ENCODE results near the gene PRR12.

The PRR12 gene

DNA sequence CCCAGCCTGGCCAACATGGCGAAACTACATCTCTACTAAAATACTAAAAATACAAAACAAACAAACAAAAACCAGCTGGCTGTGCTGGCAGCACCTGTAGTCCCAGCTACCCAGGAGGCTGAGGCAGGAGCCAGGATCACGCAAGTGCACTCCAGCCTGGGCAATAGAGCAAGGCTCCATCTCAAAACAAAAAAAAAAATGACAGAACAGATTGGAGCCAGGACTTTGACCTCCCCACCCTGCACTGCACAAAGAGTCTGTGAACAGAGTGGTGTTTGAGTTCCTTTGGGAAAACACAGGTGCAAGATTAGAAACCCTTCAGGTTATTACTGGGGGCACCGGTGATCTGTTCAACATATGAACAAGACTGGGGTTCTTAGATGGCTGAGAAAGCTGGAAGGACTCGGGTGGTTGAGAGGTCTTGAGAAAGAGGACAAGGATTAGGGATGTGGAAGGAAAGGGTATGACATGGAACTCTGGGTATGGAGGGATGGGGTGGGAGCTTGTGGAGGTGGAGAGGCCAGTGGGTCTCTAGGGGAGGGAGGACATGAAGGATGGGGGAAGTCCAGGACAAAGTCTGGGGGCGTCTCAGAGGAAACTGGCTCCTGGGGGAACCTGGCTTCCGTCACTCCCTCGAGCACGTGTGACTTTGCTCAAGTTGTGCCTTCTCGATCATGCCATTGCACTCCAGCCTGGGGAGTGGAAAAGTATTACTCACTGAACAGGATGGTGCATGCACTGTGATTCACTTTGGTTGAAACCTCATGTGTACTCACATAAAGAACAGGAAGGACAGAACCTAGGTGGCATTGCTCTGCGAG, 37.3 kb upstream of the PRR12 start:
- Histone ChIP-seq H3K9ac (ENCODE audit: low read depth in 1 of 2, low read length in 2 of 2) (peak overlapping the region in 1 of 2 donors; percentile 73), H3K4me3 (ENCODE audit: low read length in 2 of 2) (peak overlapping the region; percentile 35 to 50), H3K27me3 (ENCODE audit: control insufficient read depth in 2 of 2, insufficient read depth in 2 of 2, low read length in 2 of 2) (no peaks in the 10 kb centered on the region), H3K36me3 (ENCODE audit: control insufficient read depth in 2 of 2, insufficient read depth in 2 of 2, low read length in 2 of 2) (peaks cover 24 to 27% of the 10 kb centered on the region in 2 donors), H3K27ac (ENCODE audit: low read depth in 2 of 2, low read length in 2 of 2) (peak overlapping the region; percentile 92 to 95), H3K4me1 (ENCODE audit: control insufficient read depth in 2 of 2, insufficient read depth in 2 of 2, low read length in 2 of 2) (peaks cover 27 to 43% of the 10 kb centered on the region in 2 donors), H3K9me3 (ENCODE audit: control insufficient read depth in 2 of 2, low read length in 2 of 2) (no peaks in the 10 kb centered on the region)

DNA sequence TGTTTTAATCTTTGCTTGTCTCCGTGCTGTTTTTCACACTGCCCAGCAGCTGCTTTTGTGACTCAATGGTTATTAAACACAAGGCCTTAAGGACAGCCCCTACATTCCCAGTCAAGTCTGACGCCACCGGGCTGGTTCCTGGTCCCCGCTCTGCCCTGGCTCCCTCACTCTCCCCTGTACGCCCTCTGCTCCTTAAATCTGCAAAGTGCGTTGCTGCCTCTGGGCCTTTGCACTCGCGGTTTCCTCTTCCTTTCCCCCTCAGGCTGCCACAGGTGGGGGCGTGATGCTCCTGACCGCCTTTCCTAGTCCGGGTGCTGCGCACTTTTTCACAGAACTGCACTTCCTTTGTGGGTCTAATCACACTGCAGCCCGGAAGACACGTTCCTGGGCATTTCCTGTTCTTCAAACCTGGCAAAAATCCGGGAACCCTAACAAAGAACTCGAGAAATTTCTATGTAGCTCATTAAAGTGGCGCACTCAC, 36.2 kb upstream of the PRR12 start:
- Histone ChIP-seq H3K9ac (ENCODE audit: low read depth in 1 of 2, low read length in 2 of 2) (no peak overlapping the region), H3K27me3 (ENCODE audit: control insufficient read depth in 2 of 2, insufficient read depth in 2 of 2, low read length in 2 of 2) (no peaks in the 10 kb centered on the region), H3K4me1 (ENCODE audit: control insufficient read depth in 2 of 2, insufficient read depth in 2 of 2, low read length in 2 of 2) (peaks cover 34 to 46% of the 10 kb centered on the region in 2 donors), H3K27ac (ENCODE audit: low read depth in 2 of 2, low read length in 2 of 2) (peak overlapping the region; percentile 92 to 95), H3K4me3 (ENCODE audit: low read length in 2 of 2) (no peak overlapping the region), H3K36me3 (ENCODE audit: control insufficient read depth in 2 of 2, insufficient read depth in 2 of 2, low read length in 2 of 2) (peaks cover 28 to 34% of the 10 kb centered on the region in 2 donors), H3K9me3 (ENCODE audit: control insufficient read depth in 2 of 2, low read length in 2 of 2) (no peaks in the 10 kb centered on the region)

- no peak overlapping the region for H3K9ac ChIP-seq (ENCODE audit: low read depth in 1 of 2, low read length in 2 of 2)
- peak overlapping the region; percentile 26 to 92 for H3K27ac ChIP-seq (ENCODE audit: low read depth in 2 of 2, low read length in 2 of 2)
- peaks cover 45 to 57% of the 10 kb centered on the region in 2 donors for H3K4me1 ChIP-seq (ENCODE audit: control insufficient read depth in 2 of 2, insufficient read depth in 2 of 2, low read length in 2 of 2)
- H3K4me3 ChIP-seq (ENCODE audit: low read length in 2 of 2): peak overlapping the region in 1 of 2 donors; percentile 13
- H3K36me3 ChIP-seq (ENCODE audit: control insufficient read depth in 2 of 2, insufficient read depth in 2 of 2, low read length in 2 of 2): peaks cover 28 to 34% of the 10 kb centered on the region in 2 donors
- H3K27me3 ChIP-seq (ENCODE audit: control insufficient read depth in 2 of 2, insufficient read depth in 2 of 2, low read length in 2 of 2): no peaks in the 10 kb centered on the region
- H3K9me3 ChIP-seq (ENCODE audit: control insufficient read depth in 2 of 2, low read length in 2 of 2): no peaks in the 10 kb centered on the region
Measured at GRCh38 chr19:49555600-49556411, 35.2 kb upstream of the PRR12 start.

- Histone ChIP-seq H3K9me3 (ENCODE audit: control insufficient read depth in 2 of 2, low read length in 2 of 2) (no peaks in the 10 kb centered on the region), H3K27me3 (ENCODE audit: control insufficient read depth in 2 of 2, insufficient read depth in 2 of 2, low read length in 2 of 2) (no peaks in the 10 kb centered on the region), H3K27ac (ENCODE audit: low read depth in 2 of 2, low read length in 2 of 2) (peak overlapping the region; percentile 2 to 70), H3K9ac (ENCODE audit: low read depth in 1 of 2, low read length in 2 of 2) (peak overlapping the region in 1 of 2 donors; percentile 32), H3K4me1 (ENCODE audit: control insufficient read depth in 2 of 2, insufficient read depth in 2 of 2, low read length in 2 of 2) (peaks cover 48 to 60% of the 10 kb centered on the region in 2 donors), H3K4me3 (ENCODE audit: low read length in 2 of 2) (peak overlapping the region in 1 of 2 donors; percentile 41), H3K36me3 (ENCODE audit: control insufficient read depth in 2 of 2, insufficient read depth in 2 of 2, low read length in 2 of 2) (peaks cover 28 to 34% of the 10 kb centered on the region in 2 donors)
Measured at GRCh38 chr19:49556412-49557398, 34.3 kb upstream of the PRR12 start.

GRCh38 chr19:49557641-49558325, 33.2 kb upstream of the PRR12 start:
- peak overlapping the region in 1 of 2 donors; percentile 48 for H3K27ac ChIP-seq (ENCODE audit: low read depth in 2 of 2, low read length in 2 of 2)
- H3K36me3 ChIP-seq (ENCODE audit: control insufficient read depth in 2 of 2, insufficient read depth in 2 of 2, low read length in 2 of 2): peaks cover 28 to 34% of the 10 kb centered on the region in 2 donors
- H3K4me3 ChIP-seq (ENCODE audit: low read length in 2 of 2): peak overlapping the region in 1 of 2 donors; percentile 41
- H3K4me1 ChIP-seq (ENCODE audit: control insufficient read depth in 2 of 2, insufficient read depth in 2 of 2, low read length in 2 of 2): peaks cover 50 to 60% of the 10 kb centered on the region in 2 donors
- no peaks in the 10 kb centered on the region for H3K27me3 ChIP-seq (ENCODE audit: control insufficient read depth in 2 of 2, insufficient read depth in 2 of 2, low read length in 2 of 2)
- no peaks in the 10 kb centered on the region for H3K9me3 ChIP-seq (ENCODE audit: control insufficient read depth in 2 of 2, low read length in 2 of 2)
- H3K9ac ChIP-seq (ENCODE audit: low read depth in 1 of 2, low read length in 2 of 2): peak overlapping the region in 1 of 2 donors; percentile 32

GRCh38 chr19:49558591-49558990, 32.4 kb upstream of the PRR12 start:
- Histone ChIP-seq H3K9me3 (ENCODE audit: control insufficient read depth in 2 of 2, low read length in 2 of 2) (no peaks in the 10 kb centered on the region), H3K9ac (ENCODE audit: low read depth in 1 of 2, low read length in 2 of 2) (peak overlapping the region in 1 of 2 donors; percentile 47), H3K36me3 (ENCODE audit: control insufficient read depth in 2 of 2, insufficient read depth in 2 of 2, low read length in 2 of 2) (peaks cover 28 to 34% of the 10 kb centered on the region in 2 donors), H3K27ac (ENCODE audit: low read depth in 2 of 2, low read length in 2 of 2) (peak overlapping the region in 1 of 2 donors; percentile 92), H3K4me3 (ENCODE audit: low read length in 2 of 2) (peak overlapping the region in 1 of 2 donors; percentile 26), H3K4me1 (ENCODE audit: control insufficient read depth in 2 of 2, insufficient read depth in 2 of 2, low read length in 2 of 2) (peaks cover 46 to 58% of the 10 kb centered on the region in 2 donors), H3K27me3 (ENCODE audit: control insufficient read depth in 2 of 2, insufficient read depth in 2 of 2, low read length in 2 of 2) (no peaks in the 10 kb centered on the region)

DNA sequence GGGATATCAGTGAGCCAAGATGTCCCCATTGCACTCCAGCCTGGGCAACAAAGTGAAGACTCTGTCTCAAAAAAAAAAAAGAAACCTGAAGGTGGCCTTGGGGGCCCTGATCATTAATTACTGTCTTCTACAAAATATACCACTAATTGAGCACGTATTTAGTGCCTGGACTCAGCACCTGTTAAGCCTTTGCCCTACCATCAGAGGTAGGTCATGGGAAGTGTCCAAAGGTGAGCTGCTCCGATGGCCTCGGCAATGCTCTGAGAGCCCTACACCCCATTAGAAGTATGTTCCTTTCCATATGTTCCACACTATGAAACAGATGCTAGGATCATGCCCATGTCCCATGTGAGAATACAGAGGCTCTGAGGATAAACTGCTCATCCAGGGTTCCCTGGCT, 31.5 kb upstream of the PRR12 start:
- Histone ChIP-seq H3K9me3 (ENCODE audit: control insufficient read depth in 2 of 2, low read length in 2 of 2) (no peaks in the 10 kb centered on the region), H3K4me3 (ENCODE audit: low read length in 2 of 2) (peak overlapping the region in 1 of 2 donors; percentile 57), H3K9ac (ENCODE audit: low read depth in 1 of 2, low read length in 2 of 2) (peak overlapping the region; percentile 4 to 15), H3K36me3 (ENCODE audit: control insufficient read depth in 2 of 2, insufficient read depth in 2 of 2, low read length in 2 of 2) (peaks cover 24 to 34% of the 10 kb centered on the region in 2 donors), H3K27me3 (ENCODE audit: control insufficient read depth in 2 of 2, insufficient read depth in 2 of 2, low read length in 2 of 2) (no peaks in the 10 kb centered on the region), H3K4me1 (ENCODE audit: control insufficient read depth in 2 of 2, insufficient read depth in 2 of 2, low read length in 2 of 2) (peaks cover 40 to 59% of the 10 kb centered on the region in 2 donors), H3K27ac (ENCODE audit: low read depth in 2 of 2, low read length in 2 of 2) (peak overlapping the region; percentile 90 to 92)

DNA sequence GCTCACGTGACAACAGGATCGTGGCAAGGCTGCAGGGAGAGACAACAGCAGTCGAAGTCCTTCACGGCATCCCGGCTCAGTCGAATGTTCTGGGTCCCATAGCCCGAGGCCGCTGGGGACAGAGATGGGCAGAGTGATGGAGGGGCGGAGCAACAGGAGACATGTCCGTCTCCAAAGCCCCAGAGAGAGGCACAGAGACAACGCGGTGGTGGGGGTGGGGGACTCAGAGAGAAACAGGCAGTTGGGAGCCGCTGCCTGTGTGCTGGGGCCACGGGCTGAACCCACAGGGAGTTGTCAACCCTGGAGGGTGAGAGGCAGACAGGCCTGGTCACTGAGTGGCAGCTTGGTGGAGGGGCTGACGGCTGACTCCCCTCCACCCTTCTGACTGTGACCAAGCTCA, 31.1 kb upstream of the PRR12 start:
- peaks cover 38 to 59% of the 10 kb centered on the region in 2 donors for H3K4me1 ChIP-seq (ENCODE audit: control insufficient read depth in 2 of 2, insufficient read depth in 2 of 2, low read length in 2 of 2)
- H3K9ac ChIP-seq (ENCODE audit: low read depth in 1 of 2, low read length in 2 of 2): peak overlapping the region; percentile 15 to 66
- no peaks in the 10 kb centered on the region for H3K27me3 ChIP-seq (ENCODE audit: control insufficient read depth in 2 of 2, insufficient read depth in 2 of 2, low read length in 2 of 2)
- peaks cover 24 to 34% of the 10 kb centered on the region in 2 donors for H3K36me3 ChIP-seq (ENCODE audit: control insufficient read depth in 2 of 2, insufficient read depth in 2 of 2, low read length in 2 of 2)
- H3K9me3 ChIP-seq (ENCODE audit: control insufficient read depth in 2 of 2, low read length in 2 of 2): no peaks in the 10 kb centered on the region
- H3K27ac ChIP-seq (ENCODE audit: low read depth in 2 of 2, low read length in 2 of 2): peak overlapping the region; percentile 90 to 92
- H3K4me3 ChIP-seq (ENCODE audit: low read length in 2 of 2): peak overlapping the region; percentile 38 to 57
